K562 (cell line): ENCODE measurements around the gene VWDE. TPM values are rescaled to one million over a fixed set of nuclear protein-coding genes. Genes with fewer than 3 reads are reported as not detected.

Experiments
- CC2D1A ChIP-seq: fragments of 450-650 bp; IDR thresholded peaks from 2 replicates; pipeline ENCODE4 v1.6.1; 2017; ENCODE audit warnings: mild to moderate bottlenecking
- CHD7 ChIP-seq: fragments of 200-600 bp; sonication (generic); IDR thresholded peaks from one replicate; pipeline ENCODE4 v1.6.1; 2012; ENCODE audit warnings: mild to moderate bottlenecking, low read depth, low read length, inconsistent platforms
- CREB3L1 ChIP-seq: fragments of 450-650 bp; IDR thresholded peaks from 2 replicates; pipeline ENCODE4 v1.6.1; 2014; ENCODE audit warnings: low read depth, mild to moderate bottlenecking, moderate library complexity, borderline replicate concordance
- FOXP1 ChIP-seq: sonication (generic); formaldehyde crosslinking; IDR thresholded peaks from 2 replicates; pipeline ENCODE4 v1.8.0; 2022; ENCODE audit warnings: mild to moderate bottlenecking, missing genetic modification reagents
- ILF3 ChIP-seq: fragments of 450-650 bp; IDR thresholded peaks from 2 replicates; pipeline ENCODE4 v1.6.1; 2018; ENCODE audit warnings: antibody characterized with exemption, mild to moderate bottlenecking, moderate library complexity, borderline replicate concordance
- KAT8 ChIP-seq: fragments of 450-650 bp; IDR thresholded peaks from 2 replicates; pipeline ENCODE4 v1.6.1; 2016; ENCODE audit warnings: low read depth, mild to moderate bottlenecking
- SAFB2 ChIP-seq: fragments of 200-400 bp; formaldehyde crosslinking; IDR thresholded peaks from 2 replicates; pipeline ENCODE4 v1.6.1; 2018; ENCODE audit warnings: borderline replicate concordance, low read length, low read depth, moderate library complexity; ENCODE audit not compliant: severe bottlenecking
- TRIM24 ChIP-seq, 2 experiments: fragments of 450-650 bp; IDR thresholded peaks; 2 replicates each; pipeline ENCODE4 v1.6.1; 2016
- ZFP91 ChIP-seq: sonication (generic); formaldehyde crosslinking; IDR thresholded peaks from 2 replicates; pipeline ENCODE4 v1.8.0; 2022; ENCODE audit warnings: mild to moderate bottlenecking, missing genetic modification reagents
- ZNF174 ChIP-seq: fragments of 250-450 bp; sonication (Bioruptor Pico); IDR thresholded peaks from 2 replicates; pipeline ENCODE4 v1.4.0; 2020; ENCODE audit warnings: mild to moderate bottlenecking
- polyA plus RNA-seq, 8 experiments: library from polyadenylated mRNA; depleted of rRNA in 4 of 8; stranded (reverse) in 5 of 8; unstranded in 3 of 8; fragments of >200 nt; fragmentation: Nextera tagmentation in 2 of 8; fragmentation: Illumina TruSeq in 1 of 8; extraction: Ambion mirVana in 2 of 8; extraction: Trizol in 1 of 8; gene quantifications; 2 replicates each; pipeline versions ENCODE4 v1.2.1 to v1.2.3, GENCODE V29; 2011 to 2014; ENCODE audit warnings: inconsistent platforms in 1 of 8, missing spikeins in 1 of 8
- total RNA-seq, 7 experiments: library from RNA; depleted of rRNA in 6 of 7; stranded (reverse); fragments of >200 nt in 6 of 7; fragmentation: Illumina TruSeq in 2 of 7; extraction: Trizol in 2 of 7; gene quantifications; 2 replicates each; pipeline versions ENCODE4 v1.2.1 to v1.2.3, GENCODE V29; 2011 to 2021; ENCODE audit warnings: low replicate concordance in 1 of 7
- TF ChIP-seq, protein P1 (sequence below): fragments of 450-650 bp; formaldehyde crosslinking; IDR thresholded peaks from 2 replicates; pipeline ENCODE4 v1.4.0; 2020; ENCODE audit warnings: mild to moderate bottlenecking, moderate library complexity

VWDE gene
- total and polyA plus RNA-seq, 9 of the 15 experiments (the other 6 are each of a cell fraction or from before 2014, with no cell fraction given) = 40.6 to 162 (median 95.2) TPM

GRCh38 chr7:12385364-12385786 is 18.3 kb downstream of the VWDE start (continued):
- TF ChIP-seq CHD7 (no peak), ZFP91 (no peak), ZNF174 (no peak), FOXP1 (CRISPR knock-in tag) (no peak), KAT8 (no peak), TRIM24 (IDR thresholded peaks at IDR 0.05) (peak; percentile 81 to 94; a peak in 3 of 4 replicates), CC2D1A (peak; percentile 93), SAFB2 (no peak), CREB3L1 (no peak), ILF3 (0 out of 2 replicates have a peak, but pooled peaks have one; percentile 57)
- TF ChIP-seq, protein P1, sequence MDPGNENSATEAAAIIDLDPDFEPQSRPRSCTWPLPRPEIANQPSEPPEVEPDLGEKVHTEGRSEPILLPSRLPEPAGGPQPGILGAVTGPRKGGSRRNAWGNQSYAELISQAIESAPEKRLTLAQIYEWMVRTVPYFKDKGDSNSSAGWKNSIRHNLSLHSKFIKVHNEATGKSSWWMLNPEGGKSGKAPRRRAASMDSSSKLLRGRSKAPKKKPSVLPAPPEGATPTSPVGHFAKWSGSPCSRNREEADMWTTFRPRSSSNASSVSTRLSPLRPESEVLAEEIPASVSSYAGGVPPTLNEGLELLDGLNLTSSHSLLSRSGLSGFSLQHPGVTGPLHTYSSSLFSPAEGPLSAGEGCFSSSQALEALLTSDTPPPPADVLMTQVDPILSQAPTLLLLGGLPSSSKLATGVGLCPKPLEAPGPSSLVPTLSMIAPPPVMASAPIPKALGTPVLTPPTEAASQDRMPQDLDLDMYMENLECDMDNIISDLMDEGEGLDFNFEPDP (CRISPR knock-in tag) = no peak
